HG03457 (cell line): ENCODE data around the gene HOXD4.

Experiments
- ATAC-seq: cut with Tn5 transposase; IDR thresholded peaks from one replicate; pipeline ENCODE4 v1.9.1; 2021; ENCODE audit warnings: moderate number of reproducible peaks; ENCODE audit not compliant: unreplicated experiment

HOXD4 gene

GRCh38 chr2:176156807-176157498, 5.6 kb downstream of the HOXD4 start, which contains the start of gene HOXD3:
HOXD3 (plus strand) TSS chr2:176157307; CDS start chr2:176169115, 11,808 bp downstream.
- ATAC-seq = no peak

GRCh38 chr2:176157499-176158185, 6.3 kb downstream of the HOXD4 start:
- ATAC-seq = no peak

DNA sequence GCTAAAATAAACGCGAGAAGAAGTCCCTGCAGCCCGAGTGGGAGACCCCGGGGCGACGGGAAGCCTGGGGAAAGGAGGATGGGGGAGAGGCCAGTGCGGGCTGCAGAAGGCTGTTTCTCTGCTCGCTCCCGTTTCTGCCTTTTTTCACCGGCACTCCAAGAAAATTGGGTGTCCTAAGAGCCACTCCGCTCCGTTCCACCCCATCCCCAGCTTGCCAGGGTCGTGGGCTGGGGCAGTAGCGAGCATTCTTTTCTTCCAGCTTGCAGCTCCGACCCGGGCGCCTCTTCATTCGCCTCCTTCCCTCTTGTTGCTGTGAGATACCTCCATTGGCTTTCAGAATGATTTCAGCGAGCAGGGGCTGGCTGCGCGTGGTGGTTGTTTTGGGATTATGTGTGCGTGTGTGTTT, 6.8 kb downstream of the HOXD4 start:
- ATAC-seq = no peak

DNA sequence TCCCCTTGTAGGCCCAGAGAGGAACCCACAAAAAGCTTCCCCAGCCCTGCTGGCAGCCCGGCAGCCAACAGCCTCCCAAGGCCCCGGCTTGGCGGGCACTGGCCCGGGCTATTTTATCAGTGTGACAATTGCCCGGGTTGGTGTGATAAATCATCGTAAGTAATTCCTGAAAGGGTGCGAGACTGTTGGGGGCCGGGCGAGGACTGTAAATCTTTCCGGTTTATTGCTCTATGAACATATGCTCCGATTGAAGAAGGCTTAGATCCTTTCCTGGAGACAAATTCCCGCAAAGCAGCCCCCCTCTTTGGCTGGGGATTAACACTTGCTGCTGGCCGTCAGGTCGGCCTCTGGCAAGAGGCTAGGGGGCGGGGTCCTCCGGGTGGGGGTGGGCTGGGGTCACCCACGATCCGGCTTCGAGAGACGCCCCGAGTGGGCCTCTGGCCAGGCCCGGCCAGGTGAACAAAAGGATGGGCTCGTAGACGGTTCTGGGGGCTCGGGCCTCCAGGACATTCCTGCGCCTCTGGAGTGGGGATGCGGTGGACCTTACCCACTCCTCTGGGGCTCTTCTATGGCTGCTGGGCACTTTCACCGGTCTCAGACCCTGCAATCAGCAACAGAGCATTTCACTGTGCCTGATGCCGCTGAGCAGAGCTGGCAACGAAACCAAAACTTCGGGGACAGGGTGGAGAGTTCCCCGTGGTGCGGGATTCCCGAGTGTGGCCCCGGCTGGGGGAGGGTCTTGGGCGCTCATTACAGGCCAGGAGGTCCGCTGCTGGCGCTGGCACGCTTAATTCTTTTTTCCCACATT, 7.7 kb downstream of the HOXD4 start:
- ATAC-seq = no peak

DNA sequence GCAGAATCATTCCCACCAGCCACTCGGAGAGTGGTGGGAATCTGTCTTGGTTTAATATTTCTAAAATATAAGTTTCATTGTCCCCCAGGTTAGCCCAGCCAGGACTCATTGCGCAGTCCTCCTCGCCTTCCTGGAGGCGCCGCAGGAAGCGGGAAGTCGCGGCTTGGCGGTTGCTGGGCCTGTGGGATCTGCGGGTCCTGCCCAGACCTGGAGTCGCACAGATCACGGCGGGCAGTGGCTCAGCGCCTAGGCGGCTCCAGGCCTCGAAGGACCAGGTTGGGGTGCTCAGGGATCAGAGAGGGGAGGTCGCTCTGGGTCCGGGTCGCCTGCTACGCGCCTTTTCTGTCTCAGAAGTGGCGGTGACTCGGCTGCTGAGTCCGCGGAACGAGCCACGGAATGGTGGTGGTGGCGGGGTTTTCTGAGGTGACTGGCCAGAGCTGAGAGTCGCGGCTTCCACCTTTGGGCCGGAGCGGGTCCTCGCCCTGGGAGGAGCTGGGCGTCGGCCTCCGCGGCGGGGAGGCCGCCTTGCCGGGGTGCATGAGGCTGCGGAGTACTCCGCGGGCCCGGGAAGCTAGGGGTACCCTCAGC, 8.4 kb downstream of the HOXD4 start:
- no peak for ATAC-seq

- ATAC-seq = no peak
Observed at GRCh38 chr2:176160251-176160985, 9.1 kb downstream of the HOXD4 start.

GRCh38 chr2:176160986-176161824, 9.9 kb downstream of the HOXD4 start:
- no peak for ATAC-seq

- no peak for ATAC-seq
Observed at GRCh38 chr2:176161825-176162626, 10.7 kb downstream of the HOXD4 start.

- no peak for ATAC-seq
Observed at GRCh38 chr2:176162911-176163671, 11.7 kb downstream of the HOXD4 start.

- no peak for ATAC-seq
Observed at GRCh38 chr2:176163672-176164056, 12.3 kb downstream of the HOXD4 start.

- ATAC-seq = no peak
Observed at GRCh38 chr2:176164201-176164600, 12.9 kb downstream of the HOXD4 start.

- ATAC-seq = no peak
Observed at GRCh38 chr2:176164611-176165369, 13.4 kb downstream of the HOXD4 start.

DNA sequence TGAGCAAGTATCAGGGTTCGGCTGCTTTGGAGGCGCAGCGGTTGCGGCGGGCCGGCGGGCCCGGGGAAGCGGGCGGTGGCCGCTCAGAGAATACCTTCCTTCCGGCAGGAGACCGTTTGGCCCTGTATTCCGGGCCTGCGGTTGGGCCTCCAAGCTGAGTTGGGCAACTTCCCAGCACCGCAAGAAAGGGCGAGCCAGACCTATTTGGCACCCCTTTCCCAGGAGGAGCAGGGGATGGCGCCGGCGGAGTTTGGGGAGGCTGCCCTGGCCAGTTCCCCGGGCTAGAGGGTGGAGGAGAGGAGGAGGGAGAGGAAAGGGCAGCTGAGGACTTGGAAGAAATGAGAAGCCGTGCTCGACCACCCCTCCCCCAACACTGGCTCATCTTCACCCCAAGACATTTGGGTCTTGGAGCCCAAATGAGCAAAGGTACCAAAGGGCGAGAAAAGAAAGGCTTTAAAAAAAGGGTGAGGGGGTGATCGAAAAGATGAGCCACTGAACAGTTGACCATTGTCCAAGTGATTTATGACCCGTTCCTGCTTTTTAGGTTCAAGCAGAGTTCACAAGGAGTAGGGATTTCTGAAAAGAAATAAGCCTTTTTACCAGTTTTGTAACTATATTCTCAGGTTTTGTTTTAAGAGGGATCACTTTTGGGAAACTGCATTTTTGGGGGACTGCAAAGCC, 14.2 kb downstream of the HOXD4 start:
- ATAC-seq = no peak

- ATAC-seq = no peak
Observed at GRCh38 chr2:176166272-176166671, 14.9 kb downstream of the HOXD4 start.

- no peak for ATAC-seq
Observed at GRCh38 chr2:176167398-176167797, 16.0 kb downstream of the HOXD4 start.

DNA sequence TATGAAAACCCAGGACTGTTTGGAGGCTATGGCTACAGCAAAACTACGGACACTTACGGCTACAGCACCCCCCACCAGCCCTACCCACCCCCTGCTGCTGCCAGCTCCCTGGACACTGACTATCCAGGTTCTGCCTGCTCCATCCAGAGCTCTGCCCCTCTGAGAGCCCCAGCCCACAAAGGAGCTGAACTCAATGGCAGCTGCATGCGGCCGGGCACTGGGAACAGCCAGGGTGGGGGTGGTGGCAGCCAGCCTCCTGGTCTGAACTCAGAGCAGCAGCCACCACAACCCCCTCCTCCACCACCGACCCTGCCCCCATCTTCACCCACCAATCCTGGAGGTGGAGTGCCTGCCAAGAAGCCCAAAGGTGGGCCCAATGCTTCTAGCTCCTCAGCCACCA, 17.8 kb downstream of the HOXD4 start:
- ATAC-seq = no peak

GRCh38 chr2:176169711-176170110, 18.4 kb downstream of the HOXD4 start:
- ATAC-seq = no peak
